Activated CD4-positive, alpha-beta T cell treated with anti-CD3 and anti-CD28 coated beads, Interleukin-2, amount 10 ng/mL, durations not matched to agents 24 days and 14 days (primary cell): ENCODE measurements around the gene ST6GALNAC3. TPM values are rescaled to one million over a fixed set of nuclear protein-coding genes. Genes with fewer than 3 reads are reported as not detected.

Experiments used
- DNase-seq: peaks from one replicate; pipeline ENCODE4 v3.0.0; 2022
- H3K27ac Mint-ChIP-seq: one replicate; pipeline ENCODE4 v1.8.0; 2022; ENCODE audit warnings: mild to moderate bottlenecking, mixed read lengths
- H3K27me3 Mint-ChIP-seq: one replicate; pipeline ENCODE4 v1.8.0; 2022; ENCODE audit warnings: mixed read lengths
- H3K36me3 Mint-ChIP-seq: one replicate; pipeline ENCODE4 v1.8.0; 2022; ENCODE audit warnings: low read depth, mild to moderate bottlenecking, mixed read lengths
- H3K4me1 Mint-ChIP-seq: one replicate; pipeline ENCODE4 v1.8.0; 2021; ENCODE audit warnings: mixed read lengths
- H3K4me3 Mint-ChIP-seq: one replicate; pipeline ENCODE4 v1.8.0; 2022; ENCODE audit warnings: mild to moderate bottlenecking, moderate library complexity, mixed read lengths
- H3K9me3 Mint-ChIP-seq: one replicate; pipeline ENCODE4 v1.8.0; 2021; ENCODE audit warnings: mixed read lengths
- intact Hi-C: fragments of 100-400 bp; cut with micrococcal nuclease; formaldehyde crosslinking; loops from one replicate; pipeline ENCODE4 v1.15.1; 2023
- total RNA-seq: library from RNA; stranded (reverse); gene quantifications from 2 replicates; pipeline ENCODE4 v1.2.3, GENCODE V29; 2022

ST6GALNAC3 gene
- total RNA-seq, 1 donor from 2014 or later: 0.28 TPM

DNA sequence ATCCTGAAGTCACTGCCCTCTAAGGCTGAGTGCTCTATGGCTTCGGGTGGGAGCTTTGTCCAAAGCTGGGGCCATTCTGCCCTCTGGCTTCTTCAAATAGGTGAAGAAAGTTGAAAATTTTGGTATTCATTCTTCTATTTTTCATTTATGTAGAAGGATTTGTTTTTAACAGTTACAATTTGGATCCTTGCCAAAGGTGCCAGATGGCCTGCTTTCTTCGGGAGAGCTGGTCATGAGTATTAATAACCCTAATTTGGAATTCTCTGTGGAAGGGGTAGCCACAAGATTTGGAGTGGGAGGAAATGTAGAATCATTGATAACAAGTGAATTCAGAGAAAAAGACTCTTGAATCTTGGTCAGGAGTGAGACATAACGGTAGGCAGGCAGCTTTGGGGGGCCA is 422.3 kb downstream of the ST6GALNAC3 start:
- Mint-ChIP-seq H3K9me3 (no peaks in the 10 kb centered on the region), H3K4me3 (no peak overlapping the region), H3K4me1 (peaks cover 27% of the 10 kb centered on the region), H3K27me3 (no peaks in the 10 kb centered on the region), H3K36me3 (no peaks in the 10 kb centered on the region), H3K27ac (no peak overlapping the region)
- no peak for DNase-seq
- intact Hi-C loops: no loop called here

DNA sequence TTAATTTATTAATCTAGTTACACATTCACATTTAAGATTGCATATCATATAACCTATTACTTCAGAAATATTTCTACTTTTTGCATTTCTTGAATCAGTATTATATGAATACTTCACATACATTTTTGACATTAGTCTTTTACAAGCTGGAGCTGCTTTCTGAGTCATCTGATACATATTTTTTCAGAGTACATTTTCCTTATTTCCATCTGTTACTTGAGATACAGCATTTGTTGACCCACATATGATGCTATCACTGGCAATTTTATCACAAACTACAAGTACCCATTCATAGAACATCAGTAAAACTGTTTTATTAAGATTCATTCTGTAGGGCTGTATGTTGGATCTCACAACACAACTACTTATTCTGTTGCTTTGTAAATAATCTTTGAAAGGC is 425.6 kb downstream of the ST6GALNAC3 start:
- Mint-ChIP-seq H3K36me3 (no peaks in the 10 kb centered on the region), H3K4me1 (peaks cover 10% of the 10 kb centered on the region), H3K4me3 (no peak overlapping the region), H3K9me3 (no peaks in the 10 kb centered on the region), H3K27ac (no peak overlapping the region), H3K27me3 (no peaks in the 10 kb centered on the region)
- intact Hi-C loops: no loop called here
- DNase-seq: no peak

DNA sequence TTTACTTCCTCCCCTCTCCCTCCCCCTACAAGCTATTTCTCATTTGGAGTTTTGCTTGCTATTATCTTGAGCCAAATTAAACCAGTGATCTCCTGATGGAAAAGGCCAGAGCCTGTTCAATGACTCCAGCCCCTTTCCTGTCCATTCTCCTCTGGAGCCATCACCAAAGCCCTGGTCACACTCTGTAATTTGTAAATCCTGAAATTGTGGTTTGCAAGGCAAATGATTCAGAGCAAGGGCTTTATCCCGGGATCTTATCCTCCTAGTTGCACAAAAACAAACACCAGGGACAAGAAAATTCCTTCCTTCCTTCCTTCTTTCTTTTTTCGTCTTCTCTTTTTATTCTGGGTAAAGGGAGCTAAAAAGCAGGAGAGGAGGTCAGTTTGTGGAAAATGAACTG is 426.6 kb downstream of the ST6GALNAC3 start:
- no peak overlapping the region for H3K27ac Mint-ChIP-seq
- H3K36me3 Mint-ChIP-seq: no peaks in the 10 kb centered on the region
- no peak for DNase-seq
- H3K4me1 Mint-ChIP-seq: peaks cover 8% of the 10 kb centered on the region
- no peaks in the 10 kb centered on the region for H3K9me3 Mint-ChIP-seq
- H3K27me3 Mint-ChIP-seq: no peaks in the 10 kb centered on the region
- intact Hi-C loops: no loop called here
- no peak overlapping the region for H3K4me3 Mint-ChIP-seq

DNA sequence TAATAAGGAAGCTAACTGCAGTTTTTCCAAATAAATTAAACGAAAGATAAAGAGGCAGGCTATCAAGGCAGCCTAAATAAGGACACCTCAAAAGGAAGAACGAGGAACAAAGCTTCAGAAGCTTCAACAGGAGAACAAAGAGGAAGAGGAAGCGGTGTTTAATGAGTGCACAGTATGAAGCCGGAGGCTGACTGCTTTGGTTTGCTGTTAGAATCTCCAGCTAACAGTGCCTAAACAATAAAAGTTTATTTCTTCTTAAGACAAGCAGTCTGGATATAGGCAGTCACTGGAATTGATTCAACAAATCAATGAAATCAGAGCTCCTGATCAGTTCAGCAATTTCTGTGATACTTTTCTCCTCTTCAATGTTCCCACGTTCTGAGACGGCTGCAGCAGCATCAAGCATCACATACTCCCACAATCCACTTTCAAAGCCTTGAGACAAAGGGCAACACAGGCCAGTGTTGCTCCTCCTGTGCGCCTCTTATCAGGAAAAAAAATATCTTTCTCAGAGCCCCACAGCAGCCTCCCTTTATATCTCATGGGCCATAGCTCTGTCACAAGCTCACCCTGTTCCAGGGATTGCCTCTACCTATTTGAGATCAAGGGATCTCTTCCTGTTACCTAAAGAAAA is 427.2 kb downstream of the ST6GALNAC3 start:
- Mint-ChIP-seq H3K4me3 (no peak overlapping the region), H3K27me3 (no peaks in the 10 kb centered on the region), H3K36me3 (no peaks in the 10 kb centered on the region), H3K9me3 (no peaks in the 10 kb centered on the region), H3K27ac (no peak overlapping the region), H3K4me1 (peaks cover 7% of the 10 kb centered on the region)
- intact Hi-C loops: no loop called here
- DNase-seq: no peak

DNA sequence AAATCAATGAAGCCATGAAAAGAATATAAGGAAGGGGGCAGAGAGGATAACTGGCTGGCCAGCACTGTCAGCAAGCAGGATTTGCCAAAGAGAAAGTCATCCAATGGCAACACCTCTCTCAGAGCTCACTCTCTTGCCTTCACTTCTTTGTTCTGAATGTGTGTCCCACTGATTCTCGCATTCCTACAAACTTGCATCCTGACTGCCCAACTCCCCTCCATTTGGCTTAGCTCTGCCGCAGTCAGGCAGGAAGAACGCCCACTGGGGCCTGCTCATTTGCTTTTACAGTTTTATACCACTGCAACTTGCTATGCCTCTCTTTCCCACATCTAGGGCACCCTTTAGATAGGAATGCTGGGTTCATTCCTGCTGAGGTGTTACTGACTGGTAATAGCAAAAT is 428.6 kb downstream of the ST6GALNAC3 start:
- intact Hi-C loops: no loop called here
- no peak for DNase-seq
- Mint-ChIP-seq H3K4me1 (peaks cover 4% of the 10 kb centered on the region), H3K9me3 (no peaks in the 10 kb centered on the region), H3K4me3 (no peak overlapping the region), H3K27ac (no peak overlapping the region), H3K36me3 (no peaks in the 10 kb centered on the region), H3K27me3 (no peaks in the 10 kb centered on the region)

DNA sequence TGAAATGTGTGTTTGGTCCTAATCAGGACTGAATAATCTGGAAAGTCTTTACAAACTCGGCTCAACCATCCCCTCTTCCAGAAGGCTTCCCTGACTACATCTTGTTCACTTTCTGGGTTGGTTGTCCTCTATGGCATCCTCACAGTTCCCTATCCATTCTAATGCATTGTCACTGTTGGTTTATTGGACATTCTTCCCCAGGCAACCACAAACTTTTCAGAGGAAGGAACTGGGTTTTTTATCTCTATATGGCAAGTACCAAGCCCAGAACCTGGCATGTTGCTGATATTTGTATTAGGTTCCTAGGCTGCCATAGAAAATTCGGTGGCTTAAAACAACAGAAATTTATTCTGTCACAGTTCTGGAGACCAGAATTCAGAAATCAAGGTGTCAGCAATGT is 429.2 kb downstream of the ST6GALNAC3 start:
- H3K9me3 Mint-ChIP-seq: no peaks in the 10 kb centered on the region
- intact Hi-C loops: no loop called here
- no peak for DNase-seq
- peaks cover 4% of the 10 kb centered on the region for H3K4me1 Mint-ChIP-seq
- no peaks in the 10 kb centered on the region for H3K36me3 Mint-ChIP-seq
- H3K4me3 Mint-ChIP-seq: no peak overlapping the region
- no peaks in the 10 kb centered on the region for H3K27me3 Mint-ChIP-seq
- H3K27ac Mint-ChIP-seq: no peak overlapping the region

DNA sequence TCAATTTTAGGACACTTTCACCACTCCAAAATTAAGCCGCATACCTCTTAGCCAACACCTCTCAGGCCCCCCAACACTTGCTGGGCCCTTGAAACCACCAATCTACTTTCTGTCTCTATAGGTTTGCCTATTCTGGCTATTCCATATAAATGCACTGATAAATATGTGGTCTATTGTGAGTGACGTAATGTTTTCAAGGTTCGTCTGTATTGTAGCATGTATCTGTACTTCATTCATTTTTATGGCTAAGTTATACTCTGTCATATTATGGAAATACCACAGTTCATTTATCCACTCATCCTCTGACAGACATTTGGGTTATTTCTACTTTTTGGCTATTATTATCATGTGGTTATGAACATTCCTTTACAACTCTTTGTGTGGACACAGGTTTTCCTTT is 432.8 kb downstream of the ST6GALNAC3 start:
- no peak overlapping the region for H3K27ac Mint-ChIP-seq
- DNase-seq: no peak
- no peaks in the 10 kb centered on the region for H3K9me3 Mint-ChIP-seq
- H3K27me3 Mint-ChIP-seq: no peaks in the 10 kb centered on the region
- H3K36me3 Mint-ChIP-seq: no peaks in the 10 kb centered on the region
- H3K4me3 Mint-ChIP-seq: no peak overlapping the region
- intact Hi-C loops: no loop called here
- peaks cover 10% of the 10 kb centered on the region for H3K4me1 Mint-ChIP-seq

DNA sequence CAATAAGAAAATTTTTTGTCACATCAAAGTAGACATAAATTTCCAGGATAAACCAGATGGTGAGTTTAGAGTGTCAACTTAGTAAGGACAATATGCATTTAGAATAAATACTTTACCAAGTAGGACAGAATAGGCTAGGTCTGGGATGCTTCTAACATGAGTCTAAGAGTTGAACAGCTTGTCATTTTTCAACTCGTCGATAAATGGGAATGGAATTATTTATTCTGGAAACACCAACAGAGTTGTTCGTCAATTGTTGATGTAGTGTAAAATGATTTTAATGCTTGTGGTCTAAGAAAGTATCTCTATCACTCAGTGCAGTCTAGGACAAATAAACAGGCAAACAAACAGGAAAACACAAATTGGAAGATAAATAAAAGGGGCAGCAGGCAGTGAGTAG is 434.3 kb downstream of the ST6GALNAC3 start:
- intact Hi-C loops: no loop called here
- Mint-ChIP-seq H3K4me1 (peaks cover 10% of the 10 kb centered on the region), H3K36me3 (no peaks in the 10 kb centered on the region), H3K27me3 (peaks cover 2% of the 10 kb centered on the region), H3K4me3 (no peak overlapping the region), H3K9me3 (no peaks in the 10 kb centered on the region), H3K27ac (no peak overlapping the region)
- DNase-seq: no peak

DNA sequence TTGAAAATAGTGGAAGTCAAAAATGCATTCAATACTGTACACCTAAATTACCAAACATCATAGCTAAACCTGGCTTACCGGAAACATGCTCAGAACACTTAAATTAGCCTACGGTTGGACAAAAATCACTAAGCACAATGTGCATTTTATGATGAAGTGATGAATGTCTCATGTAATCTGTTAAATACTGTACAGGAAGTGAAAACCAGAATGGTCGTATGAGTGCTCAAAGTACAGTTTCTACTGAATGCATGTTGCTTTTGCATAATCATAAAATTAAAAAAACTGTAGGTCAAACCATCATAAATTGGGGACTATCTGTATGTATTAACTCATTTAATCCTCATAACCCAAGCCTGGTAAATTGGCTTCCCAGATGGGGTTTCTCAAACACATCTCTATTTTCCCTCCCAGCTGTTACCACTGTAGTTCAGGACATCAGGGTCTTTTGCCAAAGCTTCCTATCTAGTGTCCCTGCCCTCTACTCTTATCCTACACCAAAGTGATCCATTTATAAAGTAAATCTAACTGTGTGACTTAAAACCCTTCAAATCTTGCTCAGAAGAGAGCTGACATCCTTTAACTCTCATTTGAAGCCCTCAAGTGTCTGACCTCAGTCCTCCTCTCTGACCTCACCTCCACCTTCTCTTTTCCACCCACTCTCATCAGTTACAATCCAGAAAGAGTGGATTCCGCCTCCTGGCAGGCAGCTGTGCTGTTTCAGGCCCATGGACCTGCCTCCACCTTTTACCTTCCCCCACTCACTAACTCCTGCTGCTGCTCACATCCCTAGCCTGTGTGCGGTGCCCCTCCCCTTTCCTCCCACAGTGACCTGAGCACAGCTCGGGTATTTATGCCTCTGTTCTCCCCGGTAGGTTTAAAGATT is 436.4 kb downstream of the ST6GALNAC3 start:
- H3K4me3 Mint-ChIP-seq: peak overlapping the region; percentile 4
- peaks cover 2% of the 10 kb centered on the region for H3K27me3 Mint-ChIP-seq
- peaks cover 10% of the 10 kb centered on the region for H3K4me1 Mint-ChIP-seq
- H3K36me3 Mint-ChIP-seq: no peaks in the 10 kb centered on the region
- DNase-seq: no peak
- intact Hi-C loops: no loop called here
- no peak overlapping the region for H3K27ac Mint-ChIP-seq
- no peaks in the 10 kb centered on the region for H3K9me3 Mint-ChIP-seq

DNA sequence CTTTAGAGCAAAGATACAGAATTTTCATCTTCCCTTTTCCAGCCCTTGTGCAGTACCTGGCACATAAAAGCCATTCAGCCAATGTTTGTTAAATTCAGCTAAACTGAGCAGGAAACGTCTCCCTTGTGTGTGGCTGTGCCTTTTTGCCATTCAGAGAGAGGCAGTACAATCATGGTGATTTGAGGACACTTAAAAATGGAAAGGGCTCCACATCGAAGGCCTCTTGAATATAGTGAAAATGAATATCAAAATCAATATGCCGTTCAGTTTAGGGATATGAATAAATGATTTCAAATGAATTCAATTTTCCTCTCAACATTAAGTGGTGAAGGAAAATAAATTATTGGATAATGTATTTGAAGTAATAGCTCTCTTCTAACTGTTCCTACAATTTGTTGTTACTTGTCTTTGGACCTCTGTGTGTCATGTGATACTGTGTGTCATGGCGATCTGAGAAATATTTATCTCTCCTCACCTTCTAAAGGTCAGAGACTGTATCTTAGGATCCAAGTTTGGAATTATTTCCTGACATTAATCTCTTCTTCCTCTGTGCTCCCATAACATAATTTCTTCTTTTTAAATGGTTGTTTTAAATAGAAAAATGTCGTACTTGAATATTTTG is 437.1 kb downstream of the ST6GALNAC3 start:
- no peak for DNase-seq
- Mint-ChIP-seq H3K27ac (no peak overlapping the region), H3K4me1 (peaks cover 10% of the 10 kb centered on the region), H3K27me3 (peaks cover 2% of the 10 kb centered on the region), H3K9me3 (no peaks in the 10 kb centered on the region), H3K4me3 (peak overlapping the region; percentile 4), H3K36me3 (no peaks in the 10 kb centered on the region)
- intact Hi-C loops: no loop called here

DNA sequence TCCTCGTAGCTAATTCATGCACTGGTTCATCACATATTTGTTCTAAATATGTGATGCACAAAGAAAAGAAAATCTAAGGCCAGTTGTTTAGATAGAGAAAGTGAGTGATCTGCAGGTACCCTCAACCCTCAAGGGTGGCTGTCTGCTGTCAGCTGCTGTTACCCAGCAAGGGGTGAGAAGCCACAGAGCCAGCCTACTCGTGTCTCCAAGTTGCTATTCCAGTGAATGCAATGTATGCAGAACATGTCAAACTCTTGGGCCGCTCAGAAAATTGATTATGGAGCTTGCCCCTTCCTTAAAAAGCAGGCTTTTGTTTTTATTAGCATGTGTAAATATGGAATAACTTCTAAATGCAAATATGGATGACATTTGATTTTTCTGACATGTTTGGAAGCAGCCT is 456.4 kb downstream of the ST6GALNAC3 start:
- no peak overlapping the region for H3K4me3 Mint-ChIP-seq
- H3K9me3 Mint-ChIP-seq: no peaks in the 10 kb centered on the region
- no peaks in the 10 kb centered on the region for H3K36me3 Mint-ChIP-seq
- no peak overlapping the region for H3K27ac Mint-ChIP-seq
- peaks cover 2% of the 10 kb centered on the region for H3K27me3 Mint-ChIP-seq
- no peak for DNase-seq
- H3K4me1 Mint-ChIP-seq: no peaks in the 10 kb centered on the region
- intact Hi-C loops: no loop called here

DNA sequence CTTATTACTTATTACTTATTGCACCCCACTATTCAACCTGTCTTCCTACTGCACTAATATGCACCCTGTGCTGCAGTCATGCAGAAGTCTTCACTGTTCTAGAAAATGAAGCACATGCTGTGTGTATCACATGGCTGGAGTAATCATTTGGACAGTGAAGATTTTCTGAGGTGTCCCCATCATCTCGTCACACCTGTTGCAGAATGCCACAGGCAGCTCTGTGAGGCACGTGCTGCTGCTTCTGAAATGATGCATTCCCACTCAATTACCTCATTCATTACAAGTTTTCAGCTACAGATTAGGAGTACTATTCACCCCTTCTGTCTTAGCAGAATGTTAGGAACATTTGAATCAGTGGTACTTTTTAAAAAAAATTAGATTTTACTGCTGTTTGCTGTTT is 467.1 kb downstream of the ST6GALNAC3 start:
- no peak overlapping the region for H3K27ac Mint-ChIP-seq
- no peak for DNase-seq
- no peaks in the 10 kb centered on the region for H3K36me3 Mint-ChIP-seq
- intact Hi-C loops: no loop called here
- H3K4me1 Mint-ChIP-seq: no peaks in the 10 kb centered on the region
- no peaks in the 10 kb centered on the region for H3K27me3 Mint-ChIP-seq
- peaks cover 13% of the 10 kb centered on the region for H3K9me3 Mint-ChIP-seq
- H3K4me3 Mint-ChIP-seq: no peak overlapping the region

DNA sequence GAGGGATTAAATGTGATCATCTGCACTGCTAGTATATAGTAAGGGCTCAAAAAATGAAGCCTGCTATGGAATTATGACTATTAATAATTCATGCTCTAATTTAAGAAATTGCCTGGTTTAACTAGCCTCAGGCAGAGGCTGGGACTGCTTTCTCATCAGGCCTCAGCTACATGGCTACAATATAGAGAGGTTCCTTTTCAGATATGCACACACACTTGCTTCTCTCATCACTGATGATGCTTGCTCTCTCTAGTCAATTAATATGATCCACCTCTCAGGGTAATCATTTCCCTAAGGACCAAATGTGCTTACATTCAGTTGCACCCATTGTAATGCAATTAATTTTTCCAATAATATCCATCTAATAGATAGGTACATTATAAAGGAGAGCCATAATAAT is 467.8 kb downstream of the ST6GALNAC3 start:
- H3K36me3 Mint-ChIP-seq: no peaks in the 10 kb centered on the region
- no peaks in the 10 kb centered on the region for H3K4me1 Mint-ChIP-seq
- no peak overlapping the region for H3K27ac Mint-ChIP-seq
- peaks cover 9% of the 10 kb centered on the region for H3K9me3 Mint-ChIP-seq
- no peak for DNase-seq
- H3K4me3 Mint-ChIP-seq: no peak overlapping the region
- intact Hi-C loops: no loop called here
- no peaks in the 10 kb centered on the region for H3K27me3 Mint-ChIP-seq

DNA sequence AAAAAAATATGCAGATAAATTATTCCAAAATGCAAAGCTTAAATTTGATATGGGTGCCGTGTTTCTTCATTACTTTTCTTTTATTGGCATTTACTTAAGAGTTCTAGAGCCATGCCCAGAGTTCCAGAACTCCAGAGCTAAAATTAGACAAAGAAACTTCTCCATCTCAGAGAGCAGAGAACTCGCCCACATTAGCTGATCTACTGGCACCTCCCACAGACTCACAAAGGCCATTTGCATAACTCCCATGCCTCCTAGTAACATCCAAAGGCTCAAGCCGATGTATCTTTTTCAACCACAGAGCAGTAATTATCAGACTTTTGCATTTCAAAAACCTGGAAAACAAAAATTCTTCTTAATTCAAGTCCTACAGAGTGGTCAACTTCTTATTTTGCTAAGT is 468.9 kb downstream of the ST6GALNAC3 start:
- intact Hi-C loops: no loop called here
- no peak for DNase-seq
- Mint-ChIP-seq H3K27ac (no peak overlapping the region), H3K9me3 (peaks cover 7% of the 10 kb centered on the region), H3K4me1 (no peaks in the 10 kb centered on the region), H3K4me3 (no peak overlapping the region), H3K27me3 (no peaks in the 10 kb centered on the region), H3K36me3 (no peaks in the 10 kb centered on the region)
